ENCODE data around the gene KRT33B.

Gene KRT33B

DNA sequence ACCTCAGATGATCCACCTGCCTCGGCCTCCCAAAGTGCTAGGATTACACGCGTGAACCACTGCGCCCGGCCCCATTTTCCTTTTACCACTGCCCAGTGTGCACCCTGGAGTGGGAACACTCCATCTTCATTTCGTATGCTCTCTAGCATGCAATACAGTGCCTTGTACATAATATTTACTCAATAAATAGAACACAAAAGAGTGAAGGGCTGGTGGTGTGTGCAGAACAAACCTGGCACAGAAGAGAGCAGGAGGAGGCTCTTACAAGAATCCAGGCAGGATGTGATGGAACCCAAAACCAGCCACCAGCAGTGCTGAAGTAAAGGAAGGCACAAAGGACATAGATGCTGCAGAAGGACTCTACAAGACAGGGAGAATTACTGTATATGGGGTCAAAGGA lies 47.5 kb upstream of the KRT33B start:
- TF ChIP-seq, protein P1, sequence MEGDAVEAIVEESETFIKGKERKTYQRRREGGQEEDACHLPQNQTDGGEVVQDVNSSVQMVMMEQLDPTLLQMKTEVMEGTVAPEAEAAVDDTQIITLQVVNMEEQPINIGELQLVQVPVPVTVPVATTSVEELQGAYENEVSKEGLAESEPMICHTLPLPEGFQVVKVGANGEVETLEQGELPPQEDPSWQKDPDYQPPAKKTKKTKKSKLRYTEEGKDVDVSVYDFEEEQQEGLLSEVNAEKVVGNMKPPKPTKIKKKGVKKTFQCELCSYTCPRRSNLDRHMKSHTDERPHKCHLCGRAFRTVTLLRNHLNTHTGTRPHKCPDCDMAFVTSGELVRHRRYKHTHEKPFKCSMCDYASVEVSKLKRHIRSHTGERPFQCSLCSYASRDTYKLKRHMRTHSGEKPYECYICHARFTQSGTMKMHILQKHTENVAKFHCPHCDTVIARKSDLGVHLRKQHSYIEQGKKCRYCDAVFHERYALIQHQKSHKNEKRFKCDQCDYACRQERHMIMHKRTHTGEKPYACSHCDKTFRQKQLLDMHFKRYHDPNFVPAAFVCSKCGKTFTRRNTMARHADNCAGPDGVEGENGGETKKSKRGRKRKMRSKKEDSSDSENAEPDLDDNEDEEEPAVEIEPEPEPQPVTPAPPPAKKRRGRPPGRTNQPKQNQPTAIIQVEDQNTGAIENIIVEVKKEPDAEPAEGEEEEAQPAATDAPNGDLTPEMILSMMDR (IDR thresholded peaks at IDR 0.05; ENCODE audit: insufficient read depth, low read length) = no peak
- TF ChIP-seq REST (IDR thresholded peaks at IDR 0.05; ENCODE audit: insufficient replicate concordance, low read depth) (no peak), POLR2AphosphoS5 (IDR thresholded peaks at IDR 0.05; ENCODE audit: low read depth) (no peak), SPI1 (IDR thresholded peaks at IDR 0.05; ENCODE audit: borderline replicate concordance, low read depth) (no peak), GABPA (IDR thresholded peaks at IDR 0.05; ENCODE audit: low read depth) (no peak)
- Histone ChIP-seq H3K27me3 (ENCODE audit: insufficient read depth, poor library complexity, severe bottlenecking) (no peaks in the 10 kb centered on the region), H3K4me3 (replicated peaks; ENCODE audit: insufficient read depth, low read length) (no peak overlapping the region), H3K27ac (replicated peaks) (no peak overlapping the region)
- no peak for DNase-seq (ENCODE audit: low read depth in 1 of 2, low spot score in 1 of 2)

- no peak for TF ChIP-seq REST (IDR thresholded peaks at IDR 0.05; ENCODE audit: insufficient replicate concordance, low read depth)
- no peak for TF ChIP-seq GABPA (IDR thresholded peaks at IDR 0.05; ENCODE audit: low read depth)
- TF ChIP-seq, protein P1 (IDR thresholded peaks at IDR 0.05; ENCODE audit: insufficient read depth, low read length) = no peak
- no peak for TF ChIP-seq SPI1 (IDR thresholded peaks at IDR 0.05; ENCODE audit: borderline replicate concordance, low read depth)
- no peak for TF ChIP-seq POLR2AphosphoS5 (IDR thresholded peaks at IDR 0.05; ENCODE audit: low read depth)
- DNase-seq (ENCODE audit: low read depth in 1 of 2, low spot score in 1 of 2) = no peak
- Histone ChIP-seq H3K4me3 (replicated peaks; ENCODE audit: insufficient read depth, low read length) (no peak overlapping the region), H3K27ac (replicated peaks) (no peak overlapping the region), H3K27me3 (ENCODE audit: insufficient read depth, poor library complexity, severe bottlenecking) (no peaks in the 10 kb centered on the region)
Measured at GRCh38 chr17:41416479-41416878, 46.9 kb upstream of the KRT33B start.

DNA sequence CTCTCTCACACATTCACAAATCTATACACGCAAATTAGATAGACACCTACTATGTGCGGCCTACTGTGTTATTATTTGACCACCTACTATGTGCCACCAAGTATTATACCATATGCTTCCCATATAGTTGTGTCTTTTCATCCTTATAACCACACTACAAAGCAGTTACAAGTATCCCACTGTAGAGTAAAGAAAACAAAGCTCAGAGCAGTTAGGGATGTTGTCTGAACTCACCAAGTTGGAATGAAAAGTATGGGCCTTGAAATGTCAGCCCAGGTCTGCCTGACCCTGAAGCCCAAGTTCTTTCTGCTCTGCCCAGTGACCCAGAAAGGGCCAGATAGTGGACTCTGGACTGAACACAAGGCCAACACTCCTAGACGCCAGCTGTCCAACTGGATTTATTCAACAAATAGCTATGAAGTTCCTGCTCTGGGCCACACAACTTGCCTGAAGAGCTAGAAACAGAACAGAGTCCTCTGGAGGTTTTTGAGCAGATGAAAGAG lies 46.3 kb upstream of the KRT33B start:
- Histone ChIP-seq H3K4me3 (replicated peaks; ENCODE audit: insufficient read depth, low read length) (no peak overlapping the region), H3K27ac (replicated peaks) (no peak overlapping the region), H3K27me3 (ENCODE audit: insufficient read depth, poor library complexity, severe bottlenecking) (no peaks in the 10 kb centered on the region)
- TF ChIP-seq SPI1 (IDR thresholded peaks at IDR 0.05; ENCODE audit: borderline replicate concordance, low read depth) (no peak), REST (IDR thresholded peaks at IDR 0.05; ENCODE audit: insufficient replicate concordance, low read depth) (no peak), POLR2AphosphoS5 (IDR thresholded peaks at IDR 0.05; ENCODE audit: low read depth) (no peak), GABPA (IDR thresholded peaks at IDR 0.05; ENCODE audit: low read depth) (no peak)
- TF ChIP-seq, protein P1 (IDR thresholded peaks at IDR 0.05; ENCODE audit: insufficient read depth, low read length) = no peak
- DNase-seq (ENCODE audit: low read depth in 1 of 2, low spot score in 1 of 2) = no peak
